HCT116 (cell line): ENCODE results near the gene CLASP2. TPM values are rescaled to one million over a fixed set of nuclear protein-coding genes. Genes with fewer than 3 reads are reported as not detected.

ENCODE experiments used
- ATAC-seq: fragments of 200-7000 bp; cut with Tn5 transposase; 2 replicates; pipeline ENCODE4 v1.9.1; 2020; ENCODE audit warnings: mild to moderate bottlenecking, moderate library complexity
- BruUV-seq: library from RNA; stranded (reverse); fragments of 400-500 nt; replicated peaks from 2 replicates; lab custom pipeline; 2021; lab: Mats Ljungman, UMichigan
- CTCF ChIA-PET: fragments of 300-600 bp; sonication (Branson Sonifier 250); formaldehyde crosslinking; loops from one replicate; lab custom pipeline; 2021; ENCODE audit warnings: antibody characterized with exemption; lab: Charles Lee
- POLR2A ChIA-PET: fragments of 300-600, 350-600 bp; sonication (Branson Sonifier 250); formaldehyde crosslinking; loops from one replicate; lab custom pipeline; 2021; ENCODE audit warnings: antibody characterized with exemption; lab: Charles Lee
- RAD21 ChIA-PET, 2 experiments: fragments of 300-600 bp; sonication (Branson Sonifier 250); formaldehyde crosslinking; loops; one replicate each; lab custom pipeline; 2023; ENCODE audit warnings: low total read pairs in 2 of 2; ENCODE audit not compliant: uncharacterized antibody in 2 of 2, unreplicated experiment in 2 of 2, low non-redundant PET in 1 of 2; lab: Charles Lee
- DNase-seq: peaks from one replicate; pipeline ENCODE4 v3.0.0-alpha.2; 2010; ENCODE audit warnings: low read depth, low spot score
- H2AFZ ChIP-seq: fragments of 200-600 bp; shearing (Covaris generic), sonication (generic); 2 replicates; pipeline ENCODE4 v1.6.1; 2017; ENCODE audit warnings: low read depth, mixed run types, mixed read lengths, antibody characterized with exemption, low read length; ENCODE audit not compliant: poor library complexity, severe bottlenecking
- H3K27ac ChIP-seq: 2 replicates; pipeline ENCODE4 v1.5.1; 2012; ENCODE audit warnings: low read depth, low read length
- H3K27me3 ChIP-seq: fragments of 200-600 bp; sonication (generic); 2 replicates; pipeline ENCODE4 v1.6.1; 2016; ENCODE audit warnings: mixed run types, low read length, mixed read lengths; ENCODE audit not compliant: insufficient read depth
- H3K36me3 ChIP-seq, 2 experiments: fragments of 200-500 bp in 1 of 2; fragments of 200-600 bp in 1 of 2; sonication (Bioruptor generic) in 1 of 2; sonication (generic) in 1 of 2; 2 replicates each; pipeline versions ENCODE4 v1.5.1 to v1.6.1; 2014 to 2016; ENCODE audit warnings: low read length in 2 of 2, inconsistent platforms in 1 of 2, mixed read lengths in 1 of 2, mixed run types in 1 of 2; ENCODE audit not compliant: insufficient read depth in 2 of 2, control insufficient read depth in 1 of 2
- H3K4me1 ChIP-seq, 2 experiments: fragments of 200-600 bp in 1 of 2; sonication (generic) in 1 of 2; 2 replicates each; pipeline versions ENCODE4 v1.5.1 to v1.6.1; 2012 to 2017; ENCODE audit warnings: low read length in 2 of 2, inconsistent platforms in 1 of 2, mild to moderate bottlenecking in 1 of 2, mixed read lengths in 1 of 2, mixed run types in 1 of 2, moderate library complexity in 1 of 2; ENCODE audit not compliant: insufficient read depth in 2 of 2, control insufficient read depth in 1 of 2
- H3K4me2 ChIP-seq: fragments of 200-600 bp; sonication (generic); 2 replicates; pipeline ENCODE4 v1.6.1; 2017; ENCODE audit warnings: mixed run types, low read length, mixed read lengths
- H3K4me3 ChIP-seq, 2 experiments: fragments of 200-600 bp in 1 of 2; sonication (generic) in 1 of 2; replicated peaks in 1 of 2; 2 replicates each; pipeline ENCODE4 v1.5.1; 2011 to 2016; ENCODE audit warnings: low read length in 2 of 2, control low read depth in 1 of 2, low read depth in 1 of 2, mild to moderate bottlenecking in 1 of 2, mixed read lengths in 1 of 2, mixed run types in 1 of 2
- H3K79me2 ChIP-seq: fragments of 200-600 bp; sonication (generic); 2 replicates; pipeline ENCODE4 v1.6.1; 2017; ENCODE audit warnings: mild to moderate bottlenecking, mixed run types, low read length, moderate library complexity, mixed read lengths; ENCODE audit not compliant: insufficient read depth
- H3K9ac ChIP-seq: fragments of 200-600 bp; sonication (generic); 2 replicates; pipeline ENCODE4 v1.6.1; 2016; ENCODE audit warnings: low read length, mixed read lengths
- H3K9me2 ChIP-seq: fragments of 200-600 bp; sonication (generic), shearing (Covaris generic); 2 replicates; pipeline ENCODE4 v1.6.1; 2017; ENCODE audit warnings: mixed run types, mild to moderate bottlenecking, moderate library complexity; ENCODE audit not compliant: insufficient read depth
- H3K9me3 ChIP-seq, 2 experiments: fragments of 200-500 bp in 1 of 2; fragments of 200-600 bp in 1 of 2; sonication (Bioruptor generic) in 1 of 2; sonication (generic) in 1 of 2; 2 replicates each; pipeline ENCODE4 v1.6.1; 2014 to 2017; ENCODE audit warnings: low read length in 2 of 2, mixed read lengths in 2 of 2, inconsistent platforms in 1 of 2, low read depth in 1 of 2, mild to moderate bottlenecking in 1 of 2, mixed run types in 1 of 2, moderate library complexity in 1 of 2; ENCODE audit not compliant: control insufficient read depth in 1 of 2, insufficient read depth in 1 of 2
- H4K20me1 ChIP-seq: fragments of 200-600 bp; sonication (generic), shearing (Covaris generic); 2 replicates; pipeline ENCODE4 v1.6.1; 2017; ENCODE audit warnings: mixed run types, mild to moderate bottlenecking, moderate library complexity; ENCODE audit not compliant: insufficient read depth
- RAD21 ChIP-seq: IDR thresholded peaks from 2 replicates; pipeline ENCODE4 v1.6.1; 2012; ENCODE audit warnings: low read depth, mild to moderate bottlenecking
- SIN3A ChIP-seq: IDR thresholded peaks from 2 replicates; pipeline ENCODE4 v1.6.1; 2012; ENCODE audit warnings: low read depth
- SP1 ChIP-seq: IDR thresholded peaks from 2 replicates; pipeline ENCODE4 v1.6.1; 2012; ENCODE audit warnings: low read depth
- TCF7L2 ChIP-seq: IDR thresholded peaks from 2 replicates; pipeline ENCODE4 v1.7.0; 2011; ENCODE audit warnings: borderline replicate concordance, inconsistent platforms; ENCODE audit not compliant: insufficient read depth, insufficient read length; ENCODE audit errors: extremely low read depth
- YY1 ChIP-seq: IDR thresholded peaks from 2 replicates; pipeline ENCODE4 v1.6.1; 2011; ENCODE audit warnings: low read length, low read depth, moderate library complexity, mild to moderate bottlenecking; ENCODE audit not compliant: insufficient replicate concordance; ENCODE audit errors: extremely low read depth
- ZFX ChIP-seq: fragments of 450-650 bp; IDR thresholded peaks from 2 replicates; pipeline ENCODE4 v1.6.1; 2017
- intact Hi-C: fragments of 100-400 bp; cut with micrococcal nuclease; formaldehyde crosslinking; loops from 2 replicates; pipeline ENCODE4 v1.10.0; 2022
- total RNA-seq: library from RNA; stranded (reverse); gene quantifications from one replicate; pipeline ENCODE4 v1.2.1, GENCODE V29; 2021; ENCODE audit not compliant: unreplicated experiment
- TF ChIP-seq, protein P1 (sequence below), 3 experiments: fragments of 200-600 bp in 1 of 3; sonication (generic) in 1 of 3; IDR thresholded peaks in 2 of 3; conservative IDR thresholded peaks in 1 of 3; 2 replicates each; pipeline ENCODE4 v1.5.1; 2012 to 2017; ENCODE audit warnings: low read depth in 2 of 3, low read length in 2 of 3, antibody characterized with exemption in 1 of 3, borderline replicate concordance in 1 of 3, control low read depth in 1 of 3, mild to moderate bottlenecking in 1 of 3, mixed read lengths in 1 of 3, mixed run types in 1 of 3, moderate library complexity in 1 of 3; ENCODE audit not compliant: insufficient read depth in 1 of 3

Gene CLASP2
- total RNA-seq, 1 experiment from 2014 or later = 36.3 TPM

DNA sequence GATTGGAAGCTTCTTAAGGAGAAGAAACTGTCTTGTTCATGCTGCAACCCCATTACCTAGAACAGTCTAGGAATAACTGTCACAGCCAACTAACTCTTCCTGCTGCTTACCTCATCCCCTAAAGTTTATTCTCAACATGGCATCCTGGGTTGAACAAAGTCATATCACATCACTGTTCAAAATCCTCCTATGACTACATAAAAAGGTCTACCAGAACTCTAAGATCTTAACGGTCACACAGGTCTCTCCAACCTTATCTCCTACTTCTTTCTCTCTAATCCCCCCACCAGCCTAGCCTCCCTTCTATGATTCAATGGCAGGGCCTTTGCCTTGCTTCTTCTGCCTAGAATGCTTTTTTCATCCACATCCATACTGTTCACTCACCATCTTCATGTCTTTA, 69.3 kb downstream of the CLASP2 start:
- BruUV-seq = no TSS peak
- H3K27ac ChIP-seq = no peak overlapping the region
- no peak overlapping the region for H2AFZ ChIP-seq
- H3K4me1 ChIP-seq = no peaks in the 10 kb centered on the region
- POLR2A ChIA-PET = no interaction called here
- H3K4me3 ChIP-seq = no peak overlapping the region
- CTCF ChIA-PET = interaction anchor here (2.2 kb wide), 1 partner anchor 138 kb away, joined by 5 read pairs; no protein-coding TSS in a partner anchor
- DNase-seq (no peak), ATAC-seq (no peak)
- no peaks in the 10 kb centered on the region for H3K9me3 ChIP-seq
- no peaks in the 10 kb centered on the region for H4K20me1 ChIP-seq
- no peaks in the 10 kb centered on the region for H3K36me3 ChIP-seq
- H3K9ac ChIP-seq = no peak overlapping the region
- no peak overlapping the region for H3K4me2 ChIP-seq
- H3K79me2 ChIP-seq = peaks cover 17% of the 10 kb centered on the region
- no peak for TF ChIP-seq RAD21
- TF ChIP-seq ZFX = no peak
- H3K9me2 ChIP-seq = no peaks in the 10 kb centered on the region
- RAD21 ChIA-PET = no interaction called here
- H3K27me3 ChIP-seq = no peaks in the 10 kb centered on the region
- intact Hi-C loops = no loop called here

DNA sequence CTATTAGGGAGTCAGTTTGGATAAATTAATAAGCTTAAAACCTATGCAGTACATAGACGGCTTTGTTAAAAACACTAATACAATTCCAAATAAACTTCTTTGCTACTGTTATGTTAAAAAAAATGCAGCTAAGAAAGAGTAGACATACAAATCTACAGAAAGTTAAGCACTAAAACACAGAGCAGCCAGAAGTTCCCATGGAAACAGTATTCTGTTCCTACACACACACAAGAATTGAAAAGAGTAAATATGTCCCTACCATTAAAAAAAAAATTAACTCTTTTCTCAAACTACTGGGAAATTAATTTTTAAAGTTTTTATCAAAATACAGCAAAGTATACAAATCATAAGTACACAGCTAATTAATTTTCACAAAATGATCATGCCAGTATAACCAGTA, 71.6 kb downstream of the CLASP2 start:
- no peaks in the 10 kb centered on the region for H3K27me3 ChIP-seq
- no peaks in the 10 kb centered on the region for H3K9me3 ChIP-seq
- intact Hi-C loops = no loop called here
- no peaks in the 10 kb centered on the region for H3K4me1 ChIP-seq
- no peak overlapping the region for H3K4me2 ChIP-seq
- H3K9me2 ChIP-seq = no peaks in the 10 kb centered on the region
- no peaks in the 10 kb centered on the region for H4K20me1 ChIP-seq
- no peak overlapping the region for H3K4me3 ChIP-seq
- CTCF ChIA-PET = no interaction called here
- no peak overlapping the region for H2AFZ ChIP-seq
- DNase-seq = no peak
- no peaks in the 10 kb centered on the region for H3K36me3 ChIP-seq
- POLR2A ChIA-PET = no interaction called here
- peaks cover 6% of the 10 kb centered on the region; the same call in 1 of the 2 replicates for H3K79me2 ChIP-seq
- TF ChIP-seq SIN3A = no peak
- TF ChIP-seq TCF7L2 = no peak
- no peak for TF ChIP-seq SP1
- no peak for TF ChIP-seq RAD21
- TF ChIP-seq, protein P1, sequence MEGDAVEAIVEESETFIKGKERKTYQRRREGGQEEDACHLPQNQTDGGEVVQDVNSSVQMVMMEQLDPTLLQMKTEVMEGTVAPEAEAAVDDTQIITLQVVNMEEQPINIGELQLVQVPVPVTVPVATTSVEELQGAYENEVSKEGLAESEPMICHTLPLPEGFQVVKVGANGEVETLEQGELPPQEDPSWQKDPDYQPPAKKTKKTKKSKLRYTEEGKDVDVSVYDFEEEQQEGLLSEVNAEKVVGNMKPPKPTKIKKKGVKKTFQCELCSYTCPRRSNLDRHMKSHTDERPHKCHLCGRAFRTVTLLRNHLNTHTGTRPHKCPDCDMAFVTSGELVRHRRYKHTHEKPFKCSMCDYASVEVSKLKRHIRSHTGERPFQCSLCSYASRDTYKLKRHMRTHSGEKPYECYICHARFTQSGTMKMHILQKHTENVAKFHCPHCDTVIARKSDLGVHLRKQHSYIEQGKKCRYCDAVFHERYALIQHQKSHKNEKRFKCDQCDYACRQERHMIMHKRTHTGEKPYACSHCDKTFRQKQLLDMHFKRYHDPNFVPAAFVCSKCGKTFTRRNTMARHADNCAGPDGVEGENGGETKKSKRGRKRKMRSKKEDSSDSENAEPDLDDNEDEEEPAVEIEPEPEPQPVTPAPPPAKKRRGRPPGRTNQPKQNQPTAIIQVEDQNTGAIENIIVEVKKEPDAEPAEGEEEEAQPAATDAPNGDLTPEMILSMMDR (IDR thresholded peaks at IDR 0.05 in 2 of 3, conservative IDR thresholded peaks at IDR 0.05 in 1 of 3; ENCODE audit: borderline replicate concordance in 1 of 3, insufficient read depth in 1 of 3, low read depth in 2 of 3, low read length in 2 of 3) = no peak
- no peak for TF ChIP-seq YY1
- H3K27ac ChIP-seq = no peak overlapping the region
- no TSS peak for BruUV-seq
- no peak overlapping the region for H3K9ac ChIP-seq
- RAD21 ChIA-PET = no interaction called here
- ATAC-seq = no peak
